HEK293T (cell line): ENCODE results near the gene MUC5B.

ENCODE experiments used
- CTCF ChIA-PET: fragments of 350-600 bp; formaldehyde crosslinking; extraction: SDS; loops from one replicate; lab custom pipeline; 2021; ENCODE audit warnings: antibody characterized with exemption, inconsistent platforms; lab: Yijun Ruan, JAX
- POLR2A ChIA-PET: fragments of 350-600 bp; formaldehyde crosslinking; extraction: SDS; loops from one replicate; lab custom pipeline; 2020; ENCODE audit warnings: antibody characterized with exemption, inconsistent platforms; lab: Yijun Ruan, JAX
- DNase-seq: peaks from one replicate; pipeline ENCODE4 v3.0.0; 2012; ENCODE audit warnings: mixed read lengths; ENCODE audit errors: extremely low spot score
- ARNT ChIP-seq: fragments of 450-650 bp; IDR thresholded peaks from 2 replicates; pipeline ENCODE4 v1.6.1; 2017; ENCODE audit warnings: mild to moderate bottlenecking
- BHLHE40 ChIP-seq: fragments of 450-650 bp; IDR thresholded peaks from 2 replicates; pipeline ENCODE4 v1.6.1; 2016; ENCODE audit warnings: mild to moderate bottlenecking, moderate library complexity, borderline replicate concordance
- CTBP1 ChIP-seq: fragments of 450-650 bp; IDR thresholded peaks from 2 replicates; pipeline ENCODE4 v1.6.1; 2016; ENCODE audit warnings: borderline replicate concordance
- ELF4 ChIP-seq: fragments of 450-650 bp; IDR thresholded peaks from 2 replicates; pipeline ENCODE4 v1.6.1; 2017; ENCODE audit warnings: antibody characterized with exemption
- FOXA1 ChIP-seq: fragments of 450-650 bp; IDR thresholded peaks from 2 replicates; pipeline ENCODE4 v1.6.1; 2016; ENCODE audit warnings: mild to moderate bottlenecking
- FOXK2 ChIP-seq: fragments of 450-650 bp; IDR thresholded peaks from 2 replicates; pipeline ENCODE4 v1.6.1; 2016; ENCODE audit warnings: mild to moderate bottlenecking
- FOXM1 ChIP-seq: fragments of 450-650 bp; IDR thresholded peaks from 2 replicates; pipeline ENCODE4 v1.6.1; 2017; ENCODE audit warnings: mild to moderate bottlenecking, borderline replicate concordance
- HDGF ChIP-seq: fragments of 450-650 bp; IDR thresholded peaks from 2 replicates; pipeline ENCODE4 v1.6.1; 2017; ENCODE audit warnings: antibody characterized with exemption, borderline replicate concordance
- L3MBTL2 ChIP-seq: fragments of 450-650 bp; conservative IDR thresholded peaks from 2 replicates; pipeline ENCODE4 v1.6.1; 2016; ENCODE audit warnings: mild to moderate bottlenecking
- LEF1 ChIP-seq: fragments of 450-650 bp; IDR thresholded peaks from 2 replicates; pipeline ENCODE4 v1.6.1; 2017; ENCODE audit warnings: mild to moderate bottlenecking, borderline replicate concordance
- NFRKB ChIP-seq: fragments of 450-650 bp; IDR thresholded peaks from 2 replicates; pipeline ENCODE4 v1.6.1; 2016; ENCODE audit warnings: mild to moderate bottlenecking, moderate library complexity
- SP1 ChIP-seq: fragments of 450-650 bp; IDR thresholded peaks from 2 replicates; pipeline ENCODE4 v1.6.1; 2017
- SUZ12 ChIP-seq: fragments of 450-650 bp; IDR thresholded peaks from 2 replicates; pipeline ENCODE4 v1.6.1; 2016; ENCODE audit warnings: mild to moderate bottlenecking
- TARDBP ChIP-seq: fragments of 450-650 bp; IDR thresholded peaks from 2 replicates; pipeline ENCODE4 v1.6.1; 2016
- ZNF384 ChIP-seq: fragments of 450-650 bp; IDR thresholded peaks from 2 replicates; pipeline ENCODE4 v1.6.1; 2016
- TF ChIP-seq, protein P1 (sequence below): fragments of 450-650 bp; IDR thresholded peaks from 2 replicates; pipeline ENCODE4 v1.6.1; 2016

Gene MUC5B

DNA sequence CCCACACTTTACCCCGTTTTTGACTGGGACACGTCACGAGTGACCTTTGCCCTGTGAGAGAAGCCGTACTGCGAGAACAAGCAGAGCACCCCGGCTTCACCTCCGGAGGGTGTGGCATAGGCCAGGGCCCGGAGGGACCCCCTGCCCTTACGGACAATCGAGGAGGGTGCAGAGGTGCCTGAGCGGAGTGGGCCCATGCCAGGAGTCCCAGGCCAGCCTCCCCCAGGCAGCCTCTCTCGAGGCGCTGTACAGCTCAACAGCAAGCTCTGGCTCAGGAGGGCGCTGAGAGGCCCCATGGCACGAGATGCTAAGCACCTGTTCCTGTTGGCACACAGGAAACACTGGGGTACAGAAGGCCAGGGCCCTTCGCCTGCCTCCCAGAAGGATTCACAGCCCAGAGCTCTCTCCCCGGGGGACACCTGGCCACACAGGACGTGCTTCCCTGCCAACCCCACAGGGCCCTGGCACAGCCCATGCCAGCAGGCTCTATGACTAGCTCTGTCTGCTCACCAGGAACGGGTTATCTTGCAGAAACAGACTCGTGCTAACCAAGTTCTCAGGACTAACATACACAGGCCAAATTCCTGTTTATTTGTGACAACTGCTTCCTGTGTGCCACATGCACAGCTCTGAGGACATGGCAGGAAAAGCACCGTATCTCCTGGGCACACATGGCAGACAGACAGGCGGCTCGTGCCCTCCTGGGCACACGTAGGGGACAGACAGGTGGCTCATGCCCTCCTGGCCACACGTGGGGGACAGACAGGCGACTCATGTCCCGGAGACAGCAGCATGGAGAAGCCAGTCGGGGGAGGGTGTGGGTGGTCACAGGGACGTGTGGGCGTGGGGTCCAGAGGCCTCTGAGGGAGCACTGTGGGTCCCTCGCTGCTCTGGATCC is 75.0 kb downstream of the MUC5B start:
- ChIA-PET POLR2A (no interaction called here), CTCF (no interaction called here)
- no peak for TF ChIP-seq ELF4
- TF ChIP-seq HDGF, result no peak
- TF ChIP-seq SUZ12, result no peak
- no peak for TF ChIP-seq ARNT
- no peak for TF ChIP-seq ZNF384
- TF ChIP-seq TARDBP, result no peak
- no peak for TF ChIP-seq CTBP1
- no peak for TF ChIP-seq BHLHE40
- TF ChIP-seq LEF1, result no peak
- TF ChIP-seq NFRKB, result no peak
- no peak for TF ChIP-seq L3MBTL2
- TF ChIP-seq FOXM1, result no peak
- TF ChIP-seq FOXK2, result no peak
- TF ChIP-seq, protein P1, sequence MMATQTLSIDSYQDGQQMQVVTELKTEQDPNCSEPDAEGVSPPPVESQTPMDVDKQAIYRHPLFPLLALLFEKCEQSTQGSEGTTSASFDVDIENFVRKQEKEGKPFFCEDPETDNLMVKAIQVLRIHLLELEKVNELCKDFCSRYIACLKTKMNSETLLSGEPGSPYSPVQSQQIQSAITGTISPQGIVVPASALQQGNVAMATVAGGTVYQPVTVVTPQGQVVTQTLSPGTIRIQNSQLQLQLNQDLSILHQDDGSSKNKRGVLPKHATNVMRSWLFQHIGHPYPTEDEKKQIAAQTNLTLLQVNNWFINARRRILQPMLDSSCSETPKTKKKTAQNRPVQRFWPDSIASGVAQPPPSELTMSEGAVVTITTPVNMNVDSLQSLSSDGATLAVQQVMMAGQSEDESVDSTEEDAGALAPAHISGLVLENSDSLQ, result no peak
- no peak for TF ChIP-seq SP1
- no peak for TF ChIP-seq FOXA1
- no peak for DNase-seq

DNA sequence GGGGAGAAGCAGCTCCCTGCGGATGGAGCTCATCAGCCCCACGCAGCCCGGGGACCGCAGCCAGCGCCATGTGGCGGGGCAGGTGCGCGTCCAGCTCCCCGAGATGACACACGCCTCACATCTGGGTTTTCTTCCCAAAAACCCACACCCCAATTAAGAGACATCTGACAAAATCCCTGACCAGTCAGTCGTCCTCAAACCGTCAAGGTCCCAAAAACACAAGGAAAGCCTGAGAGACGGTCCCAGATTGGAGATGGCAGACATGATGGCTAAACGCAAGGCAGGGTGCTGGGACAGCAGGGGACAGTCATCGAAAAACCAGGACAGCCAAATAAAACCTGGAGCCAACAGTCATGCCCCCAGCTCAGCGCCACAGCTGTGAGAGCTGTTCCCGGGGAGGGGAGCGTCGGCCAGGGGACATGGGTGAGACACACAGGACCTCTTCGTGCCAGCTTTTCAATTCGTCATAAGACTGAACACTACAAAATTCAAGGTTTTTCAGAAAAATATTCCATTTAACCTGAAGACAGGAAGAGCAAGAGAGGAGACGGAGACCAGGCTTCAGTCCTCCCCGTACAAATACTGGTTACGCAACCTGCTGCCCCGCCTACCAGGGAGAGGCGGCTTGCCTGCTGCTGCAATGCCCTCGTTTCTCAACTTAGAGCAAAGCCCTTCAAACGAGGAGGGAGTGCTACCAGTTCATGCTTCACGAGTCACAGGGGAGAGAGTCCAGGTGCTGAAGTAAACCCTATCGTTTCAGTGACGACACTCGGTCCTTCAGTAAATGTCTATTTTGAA is 76.0 kb downstream of the MUC5B start:
- ChIA-PET CTCF (interaction anchor here (0.7 kb wide), 1 partner anchor 86 kb away, joined by 3 read pairs; no protein-coding TSS in a partner anchor), POLR2A (no interaction called here)
- TF ChIP-seq, protein P1, result no peak
- no peak for TF ChIP-seq L3MBTL2
- TF ChIP-seq SP1, result no peak
- no peak for TF ChIP-seq ELF4
- no peak for DNase-seq

DNA sequence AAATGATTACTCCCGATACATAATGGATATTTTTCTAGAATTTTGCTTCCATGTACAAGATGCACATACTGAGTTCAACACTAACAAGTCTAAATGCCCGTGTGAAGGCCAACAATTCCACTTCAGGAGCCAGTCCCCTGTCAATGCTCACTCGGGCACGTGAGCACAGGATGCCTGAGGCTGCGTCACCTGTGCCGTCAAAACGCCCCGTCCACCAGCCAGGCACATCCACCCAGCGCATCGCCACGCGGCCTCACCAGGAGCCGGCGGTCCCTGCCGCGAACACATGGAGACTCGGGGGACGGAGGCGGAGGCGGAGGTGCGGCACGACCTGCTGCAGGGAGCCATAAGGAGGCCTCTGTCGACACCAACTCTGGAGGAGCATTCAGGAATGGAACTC is 76.8 kb downstream of the MUC5B start:
- no peak for TF ChIP-seq FOXA1
- no peak for TF ChIP-seq FOXK2
- no peak for TF ChIP-seq LEF1
- no peak for TF ChIP-seq TARDBP
- no peak for TF ChIP-seq L3MBTL2
- no peak for TF ChIP-seq HDGF
- TF ChIP-seq SP1, result no peak
- no peak for TF ChIP-seq SUZ12
- no peak for TF ChIP-seq BHLHE40
- TF ChIP-seq ZNF384, result no peak
- no peak for TF ChIP-seq FOXM1
- no peak for TF ChIP-seq ELF4
- TF ChIP-seq, protein P1, result no peak
- no peak for TF ChIP-seq ARNT
- TF ChIP-seq NFRKB, result no peak
- no peak for TF ChIP-seq CTBP1
- POLR2A ChIA-PET, result no interaction called here
- CTCF ChIA-PET, result no interaction called here
- DNase-seq, result no peak

DNA sequence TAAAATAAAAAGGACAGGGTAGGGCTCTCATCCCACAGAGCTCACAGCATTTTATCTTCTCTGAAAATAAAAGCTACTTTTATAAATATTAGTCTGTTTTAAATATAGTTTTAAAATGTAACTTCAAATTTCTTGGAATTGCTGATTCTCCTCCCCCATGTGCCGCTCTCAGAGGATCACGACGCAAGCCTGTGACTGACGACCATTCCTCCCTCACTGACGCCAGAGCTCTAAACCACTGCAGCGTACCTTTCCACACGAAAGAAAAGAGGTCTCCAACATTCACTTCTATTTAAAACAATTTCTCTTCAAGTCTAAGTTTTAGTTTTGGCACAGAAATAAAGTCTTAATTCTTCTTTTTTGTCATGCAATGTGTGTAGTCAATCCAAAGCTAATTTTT is 77.3 kb downstream of the MUC5B start:
- POLR2A ChIA-PET, result no interaction called here
- CTCF ChIA-PET, result no interaction called here
- no peak for TF ChIP-seq FOXM1
- TF ChIP-seq NFRKB, result no peak
- TF ChIP-seq TARDBP, result no peak
- TF ChIP-seq SP1, result no peak
- TF ChIP-seq CTBP1, result no peak
- TF ChIP-seq ARNT, result no peak
- no peak for TF ChIP-seq ELF4
- no peak for TF ChIP-seq BHLHE40
- TF ChIP-seq L3MBTL2, result no peak
- no peak for TF ChIP-seq FOXK2
- TF ChIP-seq HDGF, result no peak
- DNase-seq, result no peak

DNA sequence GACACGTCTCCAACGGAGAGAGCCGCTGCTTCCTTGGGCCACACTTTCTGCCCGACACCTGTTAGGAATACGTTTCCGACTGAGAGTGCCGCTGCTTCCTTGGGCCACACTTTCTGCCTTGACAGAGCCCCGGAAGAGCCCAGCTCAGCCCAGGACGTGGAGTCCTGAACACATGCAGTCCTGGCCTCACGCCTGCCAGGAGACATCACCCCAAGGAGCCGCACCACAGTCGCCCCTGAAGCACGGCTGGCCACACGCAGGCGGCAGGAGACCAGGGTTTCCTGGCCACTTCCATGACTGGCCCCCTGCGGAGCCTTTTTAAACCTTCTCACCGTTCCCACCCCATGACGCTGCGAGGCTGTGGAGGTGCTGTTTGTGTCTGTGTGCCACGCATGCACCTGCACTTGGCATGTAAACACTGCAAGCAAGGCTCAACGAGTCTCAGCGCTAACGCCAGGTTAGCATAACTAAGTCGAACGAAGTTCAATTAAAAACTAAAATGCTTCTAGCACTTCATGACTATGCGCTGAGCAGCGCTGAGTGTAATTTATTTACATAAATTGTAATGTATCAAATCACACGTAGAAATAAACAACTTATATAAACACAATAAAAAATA is 77.8 kb downstream of the MUC5B start:
- no peak for DNase-seq
- CTCF ChIA-PET, result no interaction called here
- POLR2A ChIA-PET, result interaction anchor here (1.5 kb wide), 1 partner anchor 82 kb away, joined by 3 read pairs; no protein-coding TSS in a partner anchor
- TF ChIP-seq ELF4 (no peak), ZNF384 (no peak), CTBP1 (no peak), FOXM1 (no peak), NFRKB (no peak), LEF1 (no peak), TARDBP (no peak), L3MBTL2 (no peak)
